SH-SY5Y (cell line): Measurements from ENCODE around the gene LSM4.

Source experiments
- GATA2 ChIP-seq: IDR thresholded peaks from 2 replicates; pipeline ENCODE4 v1.6.1; 2011; ENCODE audit warnings: mild to moderate bottlenecking, low read depth, low read length
- GATA3 ChIP-seq: IDR thresholded peaks from 2 replicates; pipeline ENCODE4 v1.6.1; 2011; ENCODE audit warnings: low read depth, mild to moderate bottlenecking, low read length, moderate library complexity

DNA sequence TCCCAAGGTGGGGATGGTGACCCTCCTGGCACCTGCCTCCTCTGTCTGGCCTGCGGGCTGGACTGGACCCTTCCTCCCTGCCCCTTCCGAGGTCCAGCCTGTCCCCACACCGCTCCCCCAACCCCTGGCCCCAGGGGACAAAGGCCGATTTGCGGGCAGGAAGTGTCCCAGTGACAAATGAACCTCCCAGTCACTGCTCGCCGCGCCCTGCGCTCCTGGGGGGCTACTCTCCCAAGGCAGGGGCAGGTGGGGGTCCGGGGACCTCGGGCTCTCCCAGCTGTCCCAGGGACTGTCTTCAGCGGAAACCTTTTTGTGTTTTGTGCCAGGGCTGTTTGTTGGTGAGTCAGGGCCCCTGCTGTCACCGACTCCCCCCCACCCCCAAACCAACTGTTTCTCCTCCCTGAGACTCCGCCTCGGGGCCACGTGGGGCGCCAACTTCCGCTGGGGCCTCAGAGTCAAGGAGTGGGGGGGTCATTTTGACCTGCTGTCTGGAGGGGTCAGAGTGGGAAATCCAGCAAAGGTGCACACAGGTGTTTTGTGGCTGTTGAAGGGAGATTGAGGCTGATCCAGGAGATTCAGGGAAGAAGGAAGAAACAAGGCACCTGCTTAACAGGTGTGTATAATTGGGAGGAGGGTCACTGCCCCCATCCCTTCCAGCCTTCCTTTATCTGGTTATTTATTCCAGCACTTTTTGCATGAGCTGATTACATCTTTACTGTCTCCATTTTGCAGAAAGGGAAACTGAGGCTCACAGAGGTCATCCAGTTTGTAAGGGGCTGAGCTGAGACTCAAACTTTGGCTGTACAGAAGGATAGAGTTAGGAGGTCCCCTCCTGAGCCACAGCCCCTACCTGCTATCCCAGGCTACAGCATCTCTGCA, 18.4 kb upstream of the LSM4 start:
- TF ChIP-seq GATA3 (no peak), GATA2 (no peak)
